ENCODE measurements around the gene COPG2.
A peak's percentile ranks its signal among the peaks of the same experiment; 100 is the strongest.
"Not testable (repeated sequence)": the region's sequence is repeated elsewhere in the genome, so short reads cannot be mapped to it uniquely, and the experiment has no call there.

Gene COPG2, protein sequence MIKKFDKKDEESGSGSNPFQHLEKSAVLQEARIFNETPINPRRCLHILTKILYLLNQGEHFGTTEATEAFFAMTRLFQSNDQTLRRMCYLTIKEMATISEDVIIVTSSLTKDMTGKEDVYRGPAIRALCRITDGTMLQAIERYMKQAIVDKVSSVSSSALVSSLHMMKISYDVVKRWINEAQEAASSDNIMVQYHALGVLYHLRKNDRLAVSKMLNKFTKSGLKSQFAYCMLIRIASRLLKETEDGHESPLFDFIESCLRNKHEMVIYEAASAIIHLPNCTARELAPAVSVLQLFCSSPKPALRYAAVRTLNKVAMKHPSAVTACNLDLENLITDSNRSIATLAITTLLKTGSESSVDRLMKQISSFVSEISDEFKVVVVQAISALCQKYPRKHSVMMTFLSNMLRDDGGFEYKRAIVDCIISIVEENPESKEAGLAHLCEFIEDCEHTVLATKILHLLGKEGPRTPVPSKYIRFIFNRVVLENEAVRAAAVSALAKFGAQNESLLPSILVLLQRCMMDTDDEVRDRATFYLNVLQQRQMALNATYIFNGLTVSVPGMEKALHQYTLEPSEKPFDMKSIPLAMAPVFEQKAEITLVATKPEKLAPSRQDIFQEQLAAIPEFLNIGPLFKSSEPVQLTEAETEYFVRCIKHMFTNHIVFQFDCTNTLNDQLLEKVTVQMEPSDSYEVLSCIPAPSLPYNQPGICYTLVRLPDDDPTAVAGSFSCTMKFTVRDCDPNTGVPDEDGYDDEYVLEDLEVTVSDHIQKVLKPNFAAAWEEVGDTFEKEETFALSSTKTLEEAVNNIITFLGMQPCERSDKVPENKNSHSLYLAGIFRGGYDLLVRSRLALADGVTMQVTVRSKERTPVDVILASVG
- 13.4 to 13.8 reads per million in 2 donors for total RNA-seq

- peak; percentile 56 for DNase-seq
Measured at GRCh38 chr7:130668258-130669084, at the start of gene COPG2. TSS of gene COPG2 (minus strand) at chr7:130668748. CDS start at chr7:130668668, 80 bp downstream.

GRCh38 chr7:130712416-130712815 is 43.9 kb upstream of the COPG2 start:
- no peak for DNase-seq

DNA sequence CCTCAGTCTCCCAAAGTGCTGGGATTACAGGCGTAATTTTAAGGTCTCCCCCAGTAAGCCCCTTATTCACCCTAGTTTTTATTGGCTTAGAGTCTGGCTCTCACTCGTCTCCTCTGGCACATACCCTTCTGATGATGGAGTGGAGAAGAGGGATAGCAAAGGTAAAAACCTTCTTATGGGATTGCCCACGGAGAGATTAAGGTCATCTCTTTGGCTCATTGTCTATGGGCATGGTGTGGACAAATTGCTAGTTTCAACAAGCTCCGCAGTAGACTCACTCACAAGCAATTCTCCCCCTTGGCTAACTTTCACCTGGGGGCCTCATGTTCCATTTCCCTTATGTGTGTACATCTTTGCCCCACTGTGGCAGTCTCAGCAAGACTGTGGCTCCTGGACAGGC is 40.2 kb upstream of the COPG2 start:
- no peak for DNase-seq

DNA sequence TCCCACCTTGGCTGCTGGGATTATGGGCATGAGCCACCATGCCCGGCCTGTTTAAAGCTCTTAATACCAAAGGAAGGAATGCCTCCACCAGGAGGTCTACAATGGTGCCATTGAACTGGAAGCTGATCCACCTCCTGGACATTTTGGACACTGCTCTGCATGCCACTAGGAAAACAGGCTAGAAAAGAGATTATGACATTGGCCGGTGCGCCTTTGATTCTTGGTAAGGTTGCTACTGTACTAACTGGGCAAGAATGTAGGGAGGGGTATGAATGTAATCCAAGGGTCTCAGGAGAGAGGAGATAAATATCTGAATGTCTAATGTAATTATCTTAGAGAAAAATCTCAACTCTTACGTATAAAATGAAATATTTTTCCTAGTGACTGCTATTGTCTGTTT is 39.5 kb upstream of the COPG2 start:
- DNase-seq = no peak

DNA sequence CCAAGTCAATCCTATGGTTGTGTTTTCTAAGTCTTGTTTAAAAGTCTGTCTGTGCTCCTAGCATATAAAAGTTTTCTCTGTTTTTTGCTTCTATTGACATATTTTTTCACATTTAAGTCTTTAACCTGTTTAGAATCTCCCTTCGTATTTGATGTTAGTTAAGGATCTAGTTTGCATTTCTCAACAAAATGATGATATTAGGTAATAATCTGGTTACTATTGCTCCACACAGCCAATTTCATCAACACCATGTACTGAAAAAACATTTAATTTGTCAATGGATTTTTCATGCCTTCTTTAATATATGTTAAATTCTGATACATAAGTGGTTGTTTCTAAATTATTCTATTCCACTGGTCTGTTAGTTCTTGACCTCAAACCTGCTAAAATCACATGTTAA is 35.3 kb upstream of the COPG2 start:
- DNase-seq = no peak

GRCh38 chr7:130701650-130702049 is 33.1 kb upstream of the COPG2 start:
- no peak for DNase-seq

DNA sequence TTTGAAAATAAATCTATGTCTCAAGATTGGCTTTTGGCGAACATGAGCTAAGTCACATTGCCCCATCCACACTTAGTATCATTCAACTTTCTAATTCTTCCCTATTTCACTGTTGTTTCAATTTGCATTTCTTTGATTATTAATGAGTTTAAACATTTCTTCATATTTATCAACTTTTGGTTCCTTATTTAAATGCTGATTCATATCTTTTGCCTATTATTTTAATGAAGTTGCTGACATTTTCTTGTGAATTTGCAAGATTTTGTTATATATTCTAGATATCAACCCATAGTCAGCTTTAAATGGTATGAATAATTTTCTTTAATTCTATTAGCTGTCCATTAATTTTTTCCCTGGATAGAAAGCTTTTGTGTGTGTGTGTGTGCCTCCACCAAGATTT is 32.2 kb upstream of the COPG2 start:
- no peak for DNase-seq

DNA sequence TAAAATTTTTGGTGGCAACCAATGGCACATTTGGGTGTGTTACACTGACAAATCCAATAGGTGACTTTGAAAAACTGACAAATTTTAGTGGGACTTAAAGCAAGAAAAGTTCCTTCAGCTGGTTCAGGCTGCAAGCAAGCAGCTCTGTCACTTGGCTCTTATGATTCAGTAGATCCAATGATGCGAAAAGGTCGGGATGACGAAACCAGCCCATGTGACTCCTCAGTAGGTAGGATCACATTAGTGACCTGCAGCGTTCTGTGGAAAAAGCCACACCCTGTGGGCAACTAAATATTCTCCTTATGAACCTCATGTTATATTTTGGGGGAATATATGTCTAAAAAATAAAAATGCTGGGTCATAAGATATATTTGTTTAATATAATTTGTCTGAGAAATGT is 31.1 kb upstream of the COPG2 start:
- DNase-seq = no peak

GRCh38 chr7:130697820-130698219 is 29.3 kb upstream of the COPG2 start:
- DNase-seq = no peak

GRCh38 chr7:130695840-130696239 is 27.3 kb upstream of the COPG2 start:
- DNase-seq = no peak

GRCh38 chr7:130692396-130692795 is 23.8 kb upstream of the COPG2 start:
- not testable (repeated sequence) for DNase-seq

DNA sequence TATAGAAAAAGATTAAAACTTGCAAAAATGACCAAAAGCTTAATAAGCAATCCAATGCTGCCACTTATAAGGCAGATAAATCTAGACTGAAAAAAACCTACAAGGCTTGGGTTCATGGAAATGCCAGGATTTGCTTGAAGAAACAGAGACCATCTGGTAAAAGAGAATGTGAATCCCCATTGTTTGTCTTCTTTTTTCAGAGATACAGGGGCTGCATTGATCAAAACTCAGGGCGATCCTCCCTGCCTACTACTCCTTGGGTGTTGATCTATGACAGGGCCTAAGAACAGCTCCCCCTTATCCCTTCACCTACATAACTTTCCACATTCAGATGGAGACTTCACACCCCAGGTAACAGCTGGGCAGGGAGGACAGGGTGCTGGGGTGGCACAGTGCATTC is 21.1 kb upstream of the COPG2 start:
- no peak for DNase-seq

DNA sequence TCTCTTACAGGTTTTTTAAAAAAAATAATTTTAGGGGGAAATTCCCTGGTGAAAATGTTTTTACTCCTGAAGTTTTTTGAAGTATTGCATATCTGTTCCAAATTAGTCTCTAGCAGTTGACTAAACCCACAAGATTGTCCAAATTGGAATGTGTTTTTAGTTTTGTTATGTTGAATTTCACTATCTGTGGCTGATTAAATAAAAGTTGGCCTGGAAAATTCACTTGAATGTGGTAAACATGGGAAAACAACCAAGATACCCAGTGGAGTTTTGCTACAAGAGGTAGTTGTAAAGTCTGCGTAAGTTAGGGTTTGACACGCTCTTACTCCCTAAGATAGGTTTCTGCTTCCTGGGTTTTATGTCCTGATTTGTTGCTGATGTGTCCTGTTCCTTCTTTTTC is 14.5 kb upstream of the COPG2 start:
- DNase-seq = no peak

DNA sequence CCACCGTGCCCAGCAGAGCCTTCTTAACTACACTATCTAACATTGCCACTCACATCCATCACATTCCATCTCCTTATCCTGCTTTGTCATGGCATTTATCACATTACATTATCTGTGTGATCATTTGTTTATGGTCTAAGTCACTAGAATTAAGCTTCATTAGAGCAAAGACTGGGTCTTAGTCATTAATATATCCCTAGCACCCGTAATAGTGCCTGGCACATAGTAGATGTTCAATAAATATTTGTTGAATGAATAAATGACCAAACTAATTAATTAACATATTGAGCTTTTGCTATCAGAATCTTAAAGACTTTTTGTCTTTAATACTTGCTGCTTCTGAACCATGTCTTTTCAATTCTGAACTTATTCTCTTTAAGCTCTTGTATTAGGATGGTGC is 5.9 kb upstream of the COPG2 start:
- DNase-seq = no peak

GRCh38 chr7:130673066-130673465 is 4.5 kb upstream of the COPG2 start:
- no peak for DNase-seq

- DNase-seq = no peak
Measured at GRCh38 chr7:130672146-130672545, 3.6 kb upstream of the COPG2 start.

DNA sequence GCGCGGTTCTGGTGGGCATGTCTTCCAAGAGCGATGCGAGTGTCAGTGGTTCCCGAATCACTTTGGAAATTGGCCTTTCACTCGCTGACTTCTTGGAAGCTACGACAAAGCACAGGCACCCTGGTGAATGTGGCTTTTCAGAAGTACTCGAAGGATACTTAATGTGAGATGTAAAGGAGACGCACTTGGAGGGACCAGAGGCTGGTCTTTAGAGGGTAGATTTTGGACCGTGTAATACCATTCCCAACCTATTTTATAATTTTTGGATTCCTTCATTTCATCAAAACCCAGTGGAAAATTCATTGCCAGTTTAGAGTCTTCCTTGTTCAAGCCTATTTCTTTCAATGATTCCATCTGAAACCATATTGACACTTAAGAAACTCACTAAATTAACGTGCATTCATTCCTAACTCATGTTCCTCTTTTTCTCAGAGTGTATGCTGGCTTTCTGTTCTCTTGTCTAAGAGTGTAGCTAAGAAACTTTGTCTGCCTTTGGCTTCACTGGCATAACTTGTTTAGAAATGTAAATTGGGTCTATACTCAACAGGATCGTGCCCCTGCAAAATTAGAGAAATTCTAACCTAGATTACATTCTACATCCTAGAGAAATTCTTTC is 645 bp upstream of the COPG2 start:
- DNase-seq = no peak

GRCh38 chr7:130667593-130668257 is 823 bp downstream of the COPG2 start:
- DNase-seq = no peak

- DNase-seq = no peak
Measured at GRCh38 chr7:130662426-130662825, 6.1 kb downstream of the COPG2 start.

DNA sequence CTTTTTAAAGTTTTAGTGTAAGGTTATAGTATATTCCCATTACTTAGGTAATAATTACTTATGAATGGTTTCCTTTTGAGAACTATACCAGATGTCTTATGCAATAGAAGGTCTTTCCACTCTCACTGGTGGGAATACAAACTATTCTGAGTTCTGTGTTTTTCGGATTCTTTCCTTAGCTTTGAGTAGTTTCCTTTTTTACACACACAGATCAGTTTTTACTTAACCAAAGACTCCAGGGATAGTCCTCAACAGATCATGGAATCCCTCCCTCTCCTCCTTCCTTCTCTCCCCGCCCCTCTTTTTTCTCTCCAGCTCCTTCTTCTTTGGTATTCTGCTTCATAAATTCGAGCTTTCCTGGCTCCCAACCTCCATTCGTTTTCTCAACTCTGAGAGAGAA is 13.3 kb downstream of the COPG2 start:
- no peak for DNase-seq

DNA sequence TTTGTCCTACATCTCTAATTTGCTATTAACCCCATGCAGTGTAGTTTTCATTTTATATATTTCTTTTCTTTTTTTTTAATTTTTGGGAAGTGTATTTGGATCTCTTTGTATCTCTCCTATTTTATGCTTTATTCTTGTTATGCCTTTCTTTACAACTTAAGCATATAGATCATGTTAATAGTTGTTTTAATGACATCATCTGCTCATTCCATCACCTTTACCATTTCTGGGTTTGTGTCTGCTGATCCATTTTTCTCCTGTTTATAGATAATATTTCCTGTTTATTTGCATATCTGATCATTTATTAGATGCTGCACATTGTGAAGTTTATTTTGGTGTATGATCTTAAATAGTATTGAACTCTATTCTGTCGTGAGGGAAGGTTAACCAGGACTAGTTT is 13.7 kb downstream of the COPG2 start:
- no peak for DNase-seq

GRCh38 chr7:130650611-130651120 is 17.9 kb downstream of the COPG2 start:
- no peak for DNase-seq

Measured in activated gamma-delta T cell (primary cell).